C4-2B (cell line): Measurements from ENCODE around the gene FAM180B.
A peak's percentile ranks its signal among the peaks of the same experiment; 100 is the strongest.

Source experiments
- H3K27ac ChIP-seq: fragments of 450-650 bp; 2 replicates; pipeline ENCODE4 v1.5.1; 2017
- ZFX ChIP-seq: fragments of 450-650 bp; IDR thresholded peaks from 2 replicates; pipeline ENCODE4 v1.6.1; 2017
- TF ChIP-seq, protein P1 (sequence below): fragments of 450-650 bp; conservative IDR thresholded peaks from 2 replicates; pipeline ENCODE4 v1.5.1; 2017; ENCODE audit warnings: mild to moderate bottlenecking

The FAM180B gene

DNA sequence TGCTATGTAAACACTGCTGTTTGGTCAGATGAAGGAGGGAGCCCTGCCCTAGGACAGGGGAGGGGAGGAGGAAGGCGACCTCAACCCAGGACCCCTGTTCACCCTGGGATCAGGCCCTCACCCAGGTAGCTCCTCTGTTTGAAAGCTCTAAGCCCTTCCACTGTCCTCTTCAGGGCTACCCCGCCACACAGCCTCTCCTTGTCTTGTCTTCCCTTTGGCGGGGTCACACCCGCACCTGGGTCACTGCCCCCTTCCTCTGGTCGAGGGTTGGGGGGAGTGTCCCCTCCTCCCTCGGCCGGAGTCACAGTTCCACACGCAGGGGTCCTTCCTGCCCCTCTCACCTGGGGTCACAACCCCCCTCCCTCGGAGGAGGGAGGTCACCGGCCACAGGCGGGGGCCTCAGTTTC lies 21.5 kb upstream of the FAM180B start:
- TF ChIP-seq, protein P1, sequence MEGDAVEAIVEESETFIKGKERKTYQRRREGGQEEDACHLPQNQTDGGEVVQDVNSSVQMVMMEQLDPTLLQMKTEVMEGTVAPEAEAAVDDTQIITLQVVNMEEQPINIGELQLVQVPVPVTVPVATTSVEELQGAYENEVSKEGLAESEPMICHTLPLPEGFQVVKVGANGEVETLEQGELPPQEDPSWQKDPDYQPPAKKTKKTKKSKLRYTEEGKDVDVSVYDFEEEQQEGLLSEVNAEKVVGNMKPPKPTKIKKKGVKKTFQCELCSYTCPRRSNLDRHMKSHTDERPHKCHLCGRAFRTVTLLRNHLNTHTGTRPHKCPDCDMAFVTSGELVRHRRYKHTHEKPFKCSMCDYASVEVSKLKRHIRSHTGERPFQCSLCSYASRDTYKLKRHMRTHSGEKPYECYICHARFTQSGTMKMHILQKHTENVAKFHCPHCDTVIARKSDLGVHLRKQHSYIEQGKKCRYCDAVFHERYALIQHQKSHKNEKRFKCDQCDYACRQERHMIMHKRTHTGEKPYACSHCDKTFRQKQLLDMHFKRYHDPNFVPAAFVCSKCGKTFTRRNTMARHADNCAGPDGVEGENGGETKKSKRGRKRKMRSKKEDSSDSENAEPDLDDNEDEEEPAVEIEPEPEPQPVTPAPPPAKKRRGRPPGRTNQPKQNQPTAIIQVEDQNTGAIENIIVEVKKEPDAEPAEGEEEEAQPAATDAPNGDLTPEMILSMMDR: no peak
- no peak for TF ChIP-seq ZFX
- H3K27ac ChIP-seq: peak overlapping the region; percentile 98

DNA sequence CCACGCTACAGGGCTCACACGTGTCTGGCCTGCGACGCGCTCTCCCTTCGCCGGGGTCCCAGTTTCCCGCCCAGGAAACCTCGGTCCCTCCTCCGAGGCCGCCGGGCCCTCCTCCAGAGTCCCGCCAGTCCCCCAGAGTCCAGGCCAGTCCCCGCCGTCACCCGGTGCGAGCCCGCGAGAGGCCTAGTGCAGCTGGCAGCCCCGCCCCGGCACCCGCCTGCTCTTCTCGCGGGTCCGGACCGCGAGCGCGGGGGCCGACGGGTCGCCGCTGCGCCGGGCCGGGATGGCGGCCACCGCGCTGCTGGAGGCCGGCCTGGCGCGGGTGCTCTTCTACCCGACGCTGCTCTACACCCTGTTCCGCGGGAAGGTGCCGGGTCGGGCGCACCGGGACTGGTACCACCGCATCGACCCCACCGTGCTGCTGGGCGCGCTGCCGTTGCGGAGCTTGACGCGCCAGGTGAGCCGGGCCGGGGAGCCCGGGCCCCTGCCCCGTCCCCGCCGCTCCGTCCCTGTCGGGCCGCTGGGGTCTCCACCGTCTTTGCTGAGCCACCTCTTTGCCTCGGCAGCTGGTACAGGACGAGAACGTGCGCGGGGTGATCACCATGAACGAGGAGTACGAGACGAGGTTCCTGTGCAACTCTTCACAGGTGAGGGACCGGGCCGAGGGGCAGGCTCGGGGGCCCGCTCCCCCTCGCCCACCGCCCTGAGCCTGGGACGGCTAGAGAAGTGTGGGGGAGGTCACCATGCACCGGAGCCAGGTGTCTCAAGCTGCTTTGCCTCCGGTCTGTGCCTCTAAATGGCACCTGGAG lies 20.9 kb upstream of the FAM180B start, which contains the start of gene PTPMT1:
Gene PTPMT1, plus strand, starts transcription at position 260 of the 809 bp plus-strand sequence. Its CDS starts 24 bp downstream, at position 284.
- H3K27ac ChIP-seq: peak within 1 kb of the TSS; percentile 98
- peak; percentile 99 for TF ChIP-seq ZFX
- TF ChIP-seq, protein P1: no peak

DNA sequence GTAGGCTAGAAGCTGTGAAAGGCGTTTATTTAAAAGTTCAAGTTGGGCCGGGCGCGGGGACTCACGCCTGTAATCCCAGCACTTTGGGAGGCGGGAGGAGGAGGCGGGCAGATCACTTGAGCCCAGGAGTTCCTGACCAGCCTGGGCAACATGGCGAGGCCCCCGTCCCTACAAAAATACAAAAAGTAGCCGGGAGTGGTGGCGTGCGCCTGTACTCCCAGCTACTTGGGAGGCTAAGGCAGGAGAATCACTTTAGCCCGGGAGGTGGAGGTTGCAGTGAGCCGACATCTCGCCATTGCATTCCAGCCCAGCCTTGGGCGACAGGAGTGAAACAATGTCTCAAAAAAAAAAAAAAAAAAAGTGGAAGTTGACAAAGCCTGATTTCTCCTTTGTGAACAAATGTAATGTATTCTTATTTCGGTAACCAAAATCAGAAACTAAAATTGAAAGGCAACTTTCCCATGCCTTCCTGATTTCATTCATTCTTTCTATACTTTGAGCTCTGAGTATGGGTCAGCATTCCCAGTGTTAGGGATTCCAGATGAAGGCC lies 20.3 kb upstream of the FAM180B start:
- TF ChIP-seq ZFX: no peak

DNA sequence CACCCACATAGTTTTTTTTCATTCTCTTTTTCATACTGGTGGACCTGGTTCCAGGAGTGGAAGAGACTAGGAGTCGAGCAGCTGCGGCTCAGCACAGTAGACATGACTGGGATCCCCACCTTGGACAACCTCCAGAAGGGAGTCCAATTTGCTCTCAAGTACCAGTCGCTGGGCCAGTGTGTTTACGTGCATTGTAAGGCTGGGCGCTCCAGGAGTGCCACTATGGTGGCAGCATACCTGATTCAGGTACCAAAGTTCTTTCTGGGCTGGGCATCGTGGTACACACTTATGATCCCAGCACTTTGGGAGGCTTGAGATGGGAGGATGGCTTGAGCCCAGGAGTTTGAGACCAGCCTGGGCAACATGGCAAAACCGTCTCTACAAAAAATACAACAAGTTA lies 16.8 kb upstream of the FAM180B start:
- H3K27ac ChIP-seq: no peak overlapping the region
- no peak for TF ChIP-seq ZFX
- TF ChIP-seq, protein P1: no peak

More for the DNA sequence above, 20.3 kb upstream of the FAM180B start:
- peak overlapping the region; percentile 98 for H3K27ac ChIP-seq

DNA sequence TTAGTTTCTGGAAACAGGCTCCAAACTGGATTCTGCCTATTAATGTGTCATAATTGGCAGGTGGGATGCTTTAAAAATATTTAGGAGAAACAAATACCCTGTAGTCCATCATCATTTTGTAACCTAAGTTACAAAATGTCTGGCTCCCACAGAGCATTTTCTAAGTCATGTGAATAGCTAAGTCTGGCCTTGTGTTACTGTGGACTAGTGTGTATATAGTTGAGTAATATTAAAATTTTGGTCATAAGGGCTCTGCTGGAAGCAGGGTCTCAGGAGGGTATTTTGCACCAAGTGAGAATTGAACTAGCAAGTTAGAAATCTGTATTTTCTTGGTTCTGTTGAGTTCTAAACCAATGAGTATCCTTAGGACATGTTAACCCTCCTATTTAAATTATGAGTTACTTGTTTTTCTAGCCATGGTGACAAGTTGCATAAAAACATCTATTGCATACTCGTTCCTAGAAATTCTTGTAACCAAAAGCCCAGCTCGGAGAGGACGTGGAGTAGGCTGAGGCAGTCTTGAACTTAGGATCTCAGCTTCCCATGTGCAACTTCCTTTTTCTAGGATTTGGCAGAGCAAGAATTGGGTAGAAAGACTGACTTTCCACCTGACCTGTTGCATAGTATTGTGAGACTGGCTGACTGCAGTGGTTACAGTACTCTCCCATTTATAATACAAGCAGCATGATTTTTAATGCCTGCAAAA lies 15.7 kb upstream of the FAM180B start:
- TF ChIP-seq ZFX: no peak
- TF ChIP-seq, protein P1: no peak
- no peak overlapping the region for H3K27ac ChIP-seq

DNA sequence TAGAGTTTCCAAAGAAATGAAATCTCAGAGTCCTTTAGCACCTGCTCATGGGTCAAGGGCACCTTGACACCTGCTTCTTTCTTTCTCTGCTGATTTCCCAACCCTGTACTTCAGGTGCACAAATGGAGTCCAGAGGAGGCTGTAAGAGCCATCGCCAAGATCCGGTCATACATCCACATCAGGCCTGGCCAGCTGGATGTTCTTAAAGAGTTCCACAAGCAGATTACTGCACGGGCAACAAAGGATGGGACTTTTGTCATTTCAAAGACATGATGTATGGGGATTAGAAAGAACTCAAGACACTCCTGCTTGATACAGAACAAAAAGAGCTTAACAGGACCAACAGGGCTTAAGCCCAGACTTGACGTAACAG lies 15.1 kb upstream of the FAM180B start:
- no peak for TF ChIP-seq ZFX
- TF ChIP-seq, protein P1: no peak
- no peak overlapping the region for H3K27ac ChIP-seq

DNA sequence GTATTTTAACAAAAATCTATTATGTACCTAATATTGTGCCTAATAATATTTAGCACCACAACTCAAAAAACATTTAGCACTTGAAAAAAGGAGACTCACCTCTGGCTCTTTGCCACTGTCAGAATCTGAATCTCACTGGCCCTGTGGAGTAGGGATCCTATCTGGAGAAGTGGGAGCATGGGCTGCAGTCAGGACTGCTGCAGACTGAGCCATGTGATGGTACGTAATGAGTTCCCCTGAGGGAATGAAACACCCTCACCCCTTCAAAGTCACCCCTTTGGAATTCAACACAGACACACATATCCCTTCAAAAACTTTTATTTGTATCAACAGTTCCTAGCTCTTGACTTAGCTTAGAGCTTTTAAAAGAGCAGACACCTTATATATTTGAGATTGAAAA lies 14.6 kb upstream of the FAM180B start:
- H3K27ac ChIP-seq: no peak overlapping the region
- TF ChIP-seq ZFX: no peak
- TF ChIP-seq, protein P1: no peak
